HUES64 (cell line): Measurements from ENCODE around the gene SRSF7.
"Not testable (repeated sequence)": the region's sequence is repeated elsewhere in the genome, so short reads cannot be mapped to it uniquely, and the experiment has no call there.

ENCODE experiments used
- H3K27ac ChIP-seq: 2 replicates; pipeline ENCODE4 v1.7.0; 2013; ENCODE audit warnings: low read depth, low read length, inconsistent platforms
- H3K27me3 ChIP-seq: 2 replicates; pipeline ENCODE4 v1.6.1; 2013; ENCODE audit warnings: mild to moderate bottlenecking, low read length; ENCODE audit not compliant: insufficient read depth
- H3K36me3 ChIP-seq: 2 replicates; pipeline ENCODE4 v1.6.1; 2013; ENCODE audit warnings: mild to moderate bottlenecking, low read length; ENCODE audit not compliant: insufficient read depth
- H3K4me1 ChIP-seq: 2 replicates; pipeline ENCODE4 v1.6.1; 2013; ENCODE audit warnings: mild to moderate bottlenecking, low read length, moderate library complexity; ENCODE audit not compliant: insufficient read depth
- H3K4me3 ChIP-seq: 2 replicates; pipeline ENCODE4 v1.5.1; 2013; ENCODE audit warnings: mild to moderate bottlenecking, low read length, moderate library complexity
- H3K9ac ChIP-seq: 2 replicates; pipeline ENCODE4 v1.6.1; 2013; ENCODE audit warnings: mild to moderate bottlenecking, low read depth, low read length
- H3K9me3 ChIP-seq: 2 replicates; pipeline ENCODE4 v1.6.1; 2013; ENCODE audit warnings: low read depth, low read length; ENCODE audit not compliant: insufficient read depth
- WGBS: fragments of 150-250, 120-280 bp; methylation state at CpG from one replicate; pipeline ENCODE4 v1.1.7; 2013; ENCODE audit warnings: missing lambda C conversion rate; 5-methylcytosine and 5-hydroxymethylcytosine counted together

Gene SRSF7

GRCh38 chr2:38743672-38744398, 7.3 kb downstream of the SRSF7 start:
- H3K4me3 ChIP-seq: no peak overlapping the region
- H3K9ac ChIP-seq: no peak overlapping the region
- H3K27ac ChIP-seq: no peak overlapping the region
- H3K9me3 ChIP-seq: peaks cover 3% of the 10 kb centered on the region; the same call in 1 of the 2 replicates
- WGBS: 92% methylated on average over 3 of the region's 3 CpGs
- H3K4me1 ChIP-seq: peaks cover 2% of the 10 kb centered on the region; the same call in 1 of the 2 replicates
- H3K27me3 ChIP-seq: no peaks in the 10 kb centered on the region
- H3K36me3 ChIP-seq: peaks cover 89% of the 10 kb centered on the region

GRCh38 chr2:38742797-38743559, 8.2 kb downstream of the SRSF7 start:
- peaks cover 89% of the 10 kb centered on the region for H3K36me3 ChIP-seq
- 95% methylated on average over 10 of the region's 10 CpGs for WGBS

GRCh38 chr2:38740851-38741731, 10.1 kb downstream of the SRSF7 start:
- Histone ChIP-seq H3K27me3 (no peaks in the 10 kb centered on the region), H3K4me1 (peaks cover 9% of the 10 kb centered on the region; the same call in 1 of the 2 replicates), H3K4me3 (no peak overlapping the region), H3K27ac (peak overlapping the region; percentile 42; the same call in 1 of the 2 replicates), H3K36me3 (peaks cover 73% of the 10 kb centered on the region), H3K9ac (no peak overlapping the region), H3K9me3 (peaks cover 3% of the 10 kb centered on the region; the same call in 1 of the 2 replicates)
- 98% methylated on average over 8 of the region's 11 CpGs for WGBS

More at GRCh38 chr2:38742797-38743559, 8.2 kb downstream of the SRSF7 start:
- 0 out of 2 replicates have a peak overlapping the region, but pooled peaks have one; percentile 24 for H3K27ac ChIP-seq
- H3K9me3 ChIP-seq: peaks cover 3% of the 10 kb centered on the region; the same call in 1 of the 2 replicates
- no peak overlapping the region for H3K4me3 ChIP-seq
- no peak overlapping the region for H3K9ac ChIP-seq
- no peaks in the 10 kb centered on the region for H3K27me3 ChIP-seq
- no peaks in the 10 kb centered on the region; the same call in 1 of the 2 replicates for H3K4me1 ChIP-seq

- Histone ChIP-seq H3K4me3 (no peak overlapping the region), H3K4me1 (peaks cover 9% of the 10 kb centered on the region; the same call in 1 of the 2 replicates), H3K27ac (no peak overlapping the region), H3K9me3 (peaks cover 3% of the 10 kb centered on the region; the same call in 1 of the 2 replicates), H3K36me3 (peaks cover 62% of the 10 kb centered on the region), H3K27me3 (no peaks in the 10 kb centered on the region), H3K9ac (no peak overlapping the region)
- WGBS: 97% methylated on average over 2 of the region's 2 CpGs
These were observed 11.6 kb downstream of the SRSF7 start for GRCh38 chr2:38739524-38739923.

GRCh38 chr2:38737925-38738324, 13.2 kb downstream of the SRSF7 start:
- Histone ChIP-seq H3K9ac (no peak overlapping the region), H3K27ac (no peak overlapping the region), H3K27me3 (no peaks in the 10 kb centered on the region), H3K4me1 (peaks cover 9% of the 10 kb centered on the region; the same call in 1 of the 2 replicates), H3K9me3 (peaks cover 3% of the 10 kb centered on the region; the same call in 1 of the 2 replicates), H3K4me3 (no peak overlapping the region), H3K36me3 (peaks cover 52% of the 10 kb centered on the region)
- 95% methylated on average over 3 of the region's 3 CpGs for WGBS

GRCh38 chr2:38737000-38737698, 14.0 kb downstream of the SRSF7 start:
- H3K4me3 ChIP-seq, H3K27ac ChIP-seq, H3K9me3 ChIP-seq, H3K27me3 ChIP-seq, H3K9ac ChIP-seq, H3K4me1 ChIP-seq: not testable (repeated sequence)
- H3K36me3 ChIP-seq: peaks cover 51% of the 10 kb centered on the region
- 91% methylated on average over 11 of the region's 11 CpGs for WGBS

- Histone ChIP-seq H3K36me3 (peaks cover 44% of the 10 kb centered on the region), H3K27me3 (no peaks in the 10 kb centered on the region), H3K4me3 (no peak overlapping the region), H3K4me1 (peaks cover 9% of the 10 kb centered on the region; the same call in 1 of the 2 replicates), H3K9ac (no peak overlapping the region), H3K27ac (no peak overlapping the region), H3K9me3 (peaks cover 3% of the 10 kb centered on the region; the same call in 1 of the 2 replicates)
- WGBS: 85% methylated on average over 4 of the region's 4 CpGs
These were observed 15.2 kb downstream of the SRSF7 start for GRCh38 chr2:38735999-38736320.

GRCh38 chr2:38734299-38735058, 16.7 kb downstream of the SRSF7 start:
- Histone ChIP-seq H3K36me3 (peaks cover 37% of the 10 kb centered on the region), H3K9me3 (no peaks in the 10 kb centered on the region), H3K27ac (no peak overlapping the region), H3K4me3 (no peak overlapping the region), H3K4me1 (peaks cover 9% of the 10 kb centered on the region; the same call in 1 of the 2 replicates), H3K9ac (no peak overlapping the region), H3K27me3 (no peaks in the 10 kb centered on the region)
- WGBS: 91% methylated on average over 9 of the region's 9 CpGs

GRCh38 chr2:38733300-38733971, 17.7 kb downstream of the SRSF7 start:
- no peak overlapping the region for H3K9ac ChIP-seq
- 96% methylated on average over 6 of the region's 6 CpGs for WGBS
- no peak overlapping the region for H3K4me3 ChIP-seq
- no peaks in the 10 kb centered on the region for H3K9me3 ChIP-seq
- H3K27ac ChIP-seq: no peak overlapping the region
- H3K36me3 ChIP-seq: peaks cover 27% of the 10 kb centered on the region; the same call in 1 of the 2 replicates
- peaks cover 9% of the 10 kb centered on the region; the same call in 1 of the 2 replicates for H3K4me1 ChIP-seq
- H3K27me3 ChIP-seq: no peaks in the 10 kb centered on the region
